IMR-90 (cell line): Measurements from ENCODE around the gene EFHC2. TPM values are rescaled to one million over a fixed set of nuclear protein-coding genes. Genes with fewer than 3 reads are reported as not detected.

ENCODE experiments used
- ATAC-seq: fragments of 200-7000 bp; cut with Tn5 transposase; 2 replicates; pipeline ENCODE4 v1.9.1; 2020; ENCODE audit warnings: low read depth, mild to moderate bottlenecking, moderate library complexity
- BruUV-seq: library from RNA; stranded (reverse); fragments of 400-500 nt; replicated peaks from 2 replicates; lab custom pipeline; 2021; lab: Mats Ljungman, UMichigan
- CTCF ChIA-PET: fragments of 300-600 bp; formaldehyde crosslinking; extraction: SDS; loops from one replicate; lab custom pipeline; 2021; ENCODE audit warnings: antibody characterized with exemption; lab: Yijun Ruan, JAX
- POLR2A ChIA-PET: fragments of 300-600 bp; sonication (Branson Sonifier 250); formaldehyde crosslinking; loops from one replicate; lab custom pipeline; 2022; ENCODE audit warnings: antibody characterized with exemption; ENCODE audit not compliant: unreplicated experiment; lab: Charles Lee
- DNase-seq: peaks from one replicate; pipeline ENCODE4 v3.0.0; 2013
- H2AFZ ChIP-seq: replicated peaks from 2 replicates; pipeline ENCODE3; 2013; ENCODE audit warnings: low read length, mild to moderate bottlenecking; ENCODE audit not compliant: poor library complexity
- H2AK5ac ChIP-seq: 2 replicates; pipeline ENCODE4 v1.6.1; 2013; ENCODE audit warnings: low read depth, low read length, inconsistent platforms
- H2AK9ac ChIP-seq: replicated peaks from 2 replicates; pipeline ENCODE3; 2013; ENCODE audit warnings: mild to moderate bottlenecking, low read depth, low read length, moderate library complexity; ENCODE audit not compliant: poor library complexity
- H2BK120ac ChIP-seq: 2 replicates; pipeline ENCODE4 v1.6.1; 2013; ENCODE audit warnings: low read depth, low read length, inconsistent platforms
- H2BK15ac ChIP-seq: 3 replicates; pipeline ENCODE4 v1.6.1; 2013; ENCODE audit warnings: low read depth, low read length, inconsistent platforms
- H2BK20ac ChIP-seq: 2 replicates; pipeline ENCODE4 v1.6.1; 2013; ENCODE audit warnings: low read depth, mild to moderate bottlenecking, inconsistent platforms, low read length, moderate library complexity
- H2BK5ac ChIP-seq: 2 replicates; pipeline ENCODE4 v1.6.1; 2013; ENCODE audit warnings: mild to moderate bottlenecking, low read depth, low read length, inconsistent platforms; ENCODE audit not compliant: poor library complexity, severe bottlenecking
- H3K14ac ChIP-seq: replicated peaks from 2 replicates; pipeline ENCODE4 v1.6.1; 2013; ENCODE audit warnings: low read depth, low read length, inconsistent platforms
- H3K18ac ChIP-seq: 2 replicates; pipeline ENCODE4 v1.6.1; 2013; ENCODE audit warnings: low read depth, low read length, control low read depth
- H3K23ac ChIP-seq: 2 replicates; pipeline ENCODE4 v1.6.1; 2013; ENCODE audit warnings: low read depth, low read length, inconsistent platforms
- H3K27ac ChIP-seq: 2 replicates; pipeline ENCODE4 v1.5.1; 2013; ENCODE audit warnings: mild to moderate bottlenecking, control low read depth, low read length; ENCODE audit not compliant: insufficient read depth
- H3K27me3 ChIP-seq: 2 replicates; pipeline ENCODE4 v1.6.1; 2013; ENCODE audit warnings: low read length; ENCODE audit not compliant: control insufficient read depth, insufficient read depth
- H3K36me3 ChIP-seq: 2 replicates; pipeline ENCODE4 v1.6.1; 2013; ENCODE audit warnings: low read length, mixed read lengths; ENCODE audit not compliant: control insufficient read depth, insufficient read depth
- H3K4ac ChIP-seq: 2 replicates; pipeline ENCODE4 v1.6.1; 2013; ENCODE audit warnings: low read depth, low read length, inconsistent platforms
- H3K4me1 ChIP-seq: 2 replicates; pipeline ENCODE4 v1.6.1; 2013; ENCODE audit warnings: low read length, mixed read lengths; ENCODE audit not compliant: control insufficient read depth, insufficient read depth
- H3K4me2 ChIP-seq: 2 replicates; pipeline ENCODE4 v1.6.1; 2013; ENCODE audit warnings: low read depth, mild to moderate bottlenecking, control low read depth, low read length, moderate library complexity
- H3K4me3 ChIP-seq: 2 replicates; pipeline ENCODE4 v1.5.1; 2013; ENCODE audit warnings: low read depth, mild to moderate bottlenecking, control low read depth, low read length, moderate library complexity; ENCODE audit not compliant: insufficient read depth
- H3K56ac ChIP-seq: 2 replicates; pipeline ENCODE4 v1.6.1; 2013; ENCODE audit warnings: low read length, inconsistent platforms; ENCODE audit not compliant: insufficient read depth; ENCODE audit errors: extremely low read depth
- H3K79me1 ChIP-seq, 2 experiments: 2 replicates each; pipeline ENCODE4 v1.6.1; 2013; ENCODE audit warnings: low read length in 2 of 2, inconsistent platforms in 1 of 2, low read depth in 1 of 2
- H3K9ac ChIP-seq: 2 replicates; pipeline ENCODE4 v1.6.1; 2013; ENCODE audit warnings: low read depth, low read length, control low read depth
- H3K9me1 ChIP-seq: 2 replicates; pipeline ENCODE4 v1.6.1; 2013; ENCODE audit warnings: low read length, inconsistent platforms; ENCODE audit not compliant: insufficient read depth
- H3K9me3 ChIP-seq: 2 replicates; pipeline ENCODE4 v1.6.1; 2013; ENCODE audit warnings: low read length; ENCODE audit not compliant: control insufficient read depth, insufficient read depth
- H4K20me1 ChIP-seq: 2 replicates; pipeline ENCODE4 v1.6.1; 2013; ENCODE audit warnings: low read length, inconsistent platforms; ENCODE audit not compliant: insufficient read depth
- H4K5ac ChIP-seq: 2 replicates; pipeline ENCODE4 v1.6.1; 2013; ENCODE audit warnings: mild to moderate bottlenecking, low read depth, low read length, control low read depth
- H4K8ac ChIP-seq, 2 experiments: 2 replicates each; pipeline ENCODE4 v1.6.1; 2013; ENCODE audit warnings: low read depth in 2 of 2, low read length in 2 of 2, control low read depth in 1 of 2, inconsistent platforms in 1 of 2
- H4K91ac ChIP-seq: 2 replicates; pipeline ENCODE4 v1.6.1; 2013; ENCODE audit warnings: low read depth, low read length, inconsistent platforms; ENCODE audit not compliant: insufficient read depth
- BHLHE40 ChIP-seq: fragments of 150-350 bp; IDR thresholded peaks from 2 replicates; pipeline ENCODE4 v1.6.1; 2016; ENCODE audit warnings: mild to moderate bottlenecking, low read depth, low read length
- CEBPB ChIP-seq: IDR thresholded peaks from 2 replicates; pipeline ENCODE4 v1.6.1; 2012; ENCODE audit warnings: low read depth, low read length, improper control_type of control experiment
- CHD1 ChIP-seq: IDR thresholded peaks from 2 replicates; pipeline ENCODE4 v1.6.1; 2012; ENCODE audit warnings: low read depth, low read length, improper control_type of control experiment
- CTCF ChIP-seq: conservative IDR thresholded peaks from 2 replicates; pipeline ENCODE4 v1.5.1; 2012; ENCODE audit warnings: mild to moderate bottlenecking, low read depth, low read length, improper control_type of control experiment
- ELK1 ChIP-seq: fragments of 150-350 bp; IDR thresholded peaks from 2 replicates; pipeline ENCODE4 v1.6.1; 2016; ENCODE audit warnings: low read depth, mild to moderate bottlenecking, low read length, moderate library complexity, borderline replicate concordance
- FOS ChIP-seq: fragments of 150-350 bp; IDR thresholded peaks from 2 replicates; pipeline ENCODE4 v1.6.1; 2016; ENCODE audit warnings: low read depth, low read length
- MAFK ChIP-seq: IDR thresholded peaks from 2 replicates; pipeline ENCODE4 v1.6.1; 2012; ENCODE audit warnings: low read depth, low read length, improper control_type of control experiment
- MAZ ChIP-seq: IDR thresholded peaks from 2 replicates; pipeline ENCODE4 v1.6.1; 2012; ENCODE audit warnings: low read depth, mild to moderate bottlenecking, low read length, improper control_type of control experiment, moderate library complexity, borderline replicate concordance
- MXI1 ChIP-seq: IDR thresholded peaks from 2 replicates; pipeline ENCODE4 v1.6.1; 2012; ENCODE audit warnings: low read depth, mild to moderate bottlenecking, low read length, moderate library complexity, borderline replicate concordance
- NFE2L2 ChIP-seq: fragments of 150-350 bp; IDR thresholded peaks from 2 replicates; pipeline ENCODE4 v1.6.1; 2016; ENCODE audit warnings: low read depth, mild to moderate bottlenecking, low read length
- POLR2A ChIP-seq: IDR thresholded peaks from 2 replicates; pipeline ENCODE4 v1.6.1; 2012; ENCODE audit warnings: mild to moderate bottlenecking, low read depth, low read length
- RAD21 ChIP-seq: IDR thresholded peaks from 2 replicates; pipeline ENCODE4 v1.6.1; 2012; ENCODE audit warnings: low read length, improper control_type of control experiment
- RCOR1 ChIP-seq: IDR thresholded peaks from 2 replicates; pipeline ENCODE4 v1.6.1; 2012; ENCODE audit warnings: mild to moderate bottlenecking, low read length, improper control_type of control experiment; ENCODE audit not compliant: insufficient replicate concordance
- RFX5 ChIP-seq: IDR thresholded peaks from 2 replicates; pipeline ENCODE4 v1.8.0; 2012; ENCODE audit warnings: low read depth, mild to moderate bottlenecking, low read length, moderate library complexity
- SMC3 ChIP-seq: fragments of 150-350 bp; IDR thresholded peaks from 2 replicates; pipeline ENCODE4 v1.6.1; 2016; ENCODE audit warnings: low read depth, mild to moderate bottlenecking, antibody characterized with exemption, low read length, moderate library complexity
- USF2 ChIP-seq: fragments of 150-350 bp; IDR thresholded peaks from 2 replicates; pipeline ENCODE4 v1.6.1; 2017; ENCODE audit warnings: mild to moderate bottlenecking, antibody characterized with exemption, low read length, low read depth
- WGBS, 2 experiments: methylation state at CpG; one replicate each; pipeline versions ENCODE4 v1.1.5 to v1.1.7; 2013; ENCODE audit warnings: missing lambda C conversion rate in 2 of 2; ENCODE audit not compliant: insufficient read length in 1 of 2; ENCODE audit errors: extremely low coverage in 2 of 2; 5-methylcytosine and 5-hydroxymethylcytosine counted together
- dilution Hi-C: fragments of 300-500 bp; cut with HindIII; formaldehyde crosslinking; loops from one replicate; pipeline ENCODE4 v1.14.3; 2018; ENCODE audit warnings: low sequenced_read_pairs; ENCODE audit not compliant: unreplicated experiment
- in situ Hi-C: fragments of 300-500 bp; cut with MboI; formaldehyde crosslinking; loops from 3 replicates; pipeline ENCODE4 v1.14.3; 2019; ENCODE audit warnings: low sequenced_read_pairs, inconsistent platforms, mixed read lengths
- intact Hi-C: fragments of 100-400 bp; cut with micrococcal nuclease; formaldehyde crosslinking; loops from 2 replicates; pipeline ENCODE4 v1.10.0; 2022
- polyA plus RNA-seq, 3 experiments: library from polyadenylated mRNA; depleted of rRNA; stranded (reverse); fragments of >200 nt; gene quantifications; 2 replicates each; pipeline ENCODE4 v1.2.3, GENCODE V29; 2012; ENCODE audit warnings: low replicate concordance in 1 of 3
- total RNA-seq: library from RNA; depleted of rRNA; stranded (reverse); fragments of >200 nt; gene quantifications from 2 replicates; pipeline ENCODE4 v1.2.3, GENCODE V29; 2012

EFHC2 gene
- total and polyA plus RNA-seq, 2 of the 4 experiments (the other 2 are of a cell fraction), result 0.18 to 0.24 TPM

- no peak overlapping the region for H3K18ac ChIP-seq
- H3K27ac ChIP-seq, result no peak overlapping the region
- H4K8ac ChIP-seq, result no peak overlapping the region
- H4K5ac ChIP-seq, result no peak overlapping the region
- no peaks in the 10 kb centered on the region for H3K9me3 ChIP-seq
- no peaks in the 10 kb centered on the region for H3K9me1 ChIP-seq
- no CpG with 5 or more reads among the region's 5 CpGs for WGBS, 2 experiments
- TF ChIP-seq BHLHE40 (no peak), NFE2L2 (no peak), ELK1 (no peak), POLR2A (no peak), MAZ (no peak), CEBPB (no peak), USF2 (no peak), RCOR1 (no peak), FOS (no peak), CTCF (no peak), RFX5 (no peak), CHD1 (no peak), MXI1 (no peak), SMC3 (no peak), RAD21 (no peak), MAFK (no peak)
- H2BK15ac ChIP-seq, result no peak overlapping the region
- no peaks in the 10 kb centered on the region for H3K79me1 ChIP-seq
- H2BK20ac ChIP-seq, result no peak overlapping the region
- CTCF ChIA-PET, result no interaction called here
- H2AK5ac ChIP-seq, result no peak overlapping the region
- H2AFZ ChIP-seq, result no peak overlapping the region
- ATAC-seq (no peak), DNase-seq (no peak)
- no peak overlapping the region for H3K4ac ChIP-seq
- no peak overlapping the region for H4K91ac ChIP-seq
- intact Hi-C loops (no loop called here), in situ Hi-C loops (no loop called here), dilution Hi-C loops (no loop called here)
- H3K36me3 ChIP-seq, result no peaks in the 10 kb centered on the region
- no peak overlapping the region for H2AK9ac ChIP-seq
- no TSS peak for BruUV-seq
- no peak overlapping the region for H3K9ac ChIP-seq
- POLR2A ChIA-PET, result no interaction called here
- no peak overlapping the region for H3K4me3 ChIP-seq
- H2BK5ac ChIP-seq, result no peak overlapping the region
- H2BK120ac ChIP-seq, result no peak overlapping the region
- H3K56ac ChIP-seq, result no peak overlapping the region
- H3K23ac ChIP-seq, result no peak overlapping the region
- H3K4me2 ChIP-seq, result no peak overlapping the region
- no peaks in the 10 kb centered on the region for H4K20me1 ChIP-seq
- H3K14ac ChIP-seq, result no peak overlapping the region
- no peaks in the 10 kb centered on the region for H3K27me3 ChIP-seq
- no peaks in the 10 kb centered on the region for H3K4me1 ChIP-seq
Observed at GRCh38 chrX:44349561-44349960, 6.1 kb upstream of the EFHC2 start.
